Activated gamma-delta T cell (primary cell): ENCODE results near the gene SCYGR4.

ENCODE experiments used
- DNase-seq: peaks from one replicate; lab custom pipeline; 2025; lab: John Stamatoyannopoulos, UW

The SCYGR4 gene

GRCh38 chr2:227614246-227614645 is 3.1 kb upstream of the SCYGR4 start:
- no peak for DNase-seq

GRCh38 chr2:227614740-227615139 is 2.6 kb upstream of the SCYGR4 start, which contains the start of gene SCYGR3:
TSS of gene SCYGR3 (minus strand) at chr2:227614840. CDS start at chr2:227614840, 0 bp downstream.
- DNase-seq: no peak

GRCh38 chr2:227615181-227615580 is 2.1 kb upstream of the SCYGR4 start:
- no peak for DNase-seq

- no peak for DNase-seq
Measured at GRCh38 chr2:227615906-227616305, 1.4 kb upstream of the SCYGR4 start.

GRCh38 chr2:227616631-227617030 is 667 bp upstream of the SCYGR4 start:
- no peak for DNase-seq

- DNase-seq: no peak
Measured at GRCh38 chr2:227623226-227623625, 5.9 kb downstream of the SCYGR4 start.

- DNase-seq: no peak
Measured at GRCh38 chr2:227625420-227625819, 8.1 kb downstream of the SCYGR4 start.

- no peak for DNase-seq
Measured at GRCh38 chr2:227626580-227627151, 9.4 kb downstream of the SCYGR4 start.

GRCh38 chr2:227627769-227628168 is 10.5 kb downstream of the SCYGR4 start:
- no peak for DNase-seq

- DNase-seq: no peak
Measured at GRCh38 chr2:227629435-227629834, 12.1 kb downstream of the SCYGR4 start.

GRCh38 chr2:227630322-227630721 is 13.0 kb downstream of the SCYGR4 start:
- DNase-seq: no peak

GRCh38 chr2:227632827-227633226 is 15.5 kb downstream of the SCYGR4 start:
- no peak for DNase-seq

GRCh38 chr2:227634201-227634600 is 16.9 kb downstream of the SCYGR4 start:
- no peak for DNase-seq

GRCh38 chr2:227642656-227643055 is 25.4 kb downstream of the SCYGR4 start:
- no peak for DNase-seq

GRCh38 chr2:227643990-227644551 is 26.8 kb downstream of the SCYGR4 start:
- no peak for DNase-seq

- no peak for DNase-seq
Measured at GRCh38 chr2:227653419-227653818, 36.1 kb downstream of the SCYGR4 start.

GRCh38 chr2:227654426-227654825 is 37.1 kb downstream of the SCYGR4 start:
- no peak for DNase-seq

GRCh38 chr2:227655454-227655853 is 38.2 kb downstream of the SCYGR4 start:
- DNase-seq: no peak

GRCh38 chr2:227657199-227657845 is 40.0 kb downstream of the SCYGR4 start:
- DNase-seq: no peak

- no peak for DNase-seq
Measured at GRCh38 chr2:227661025-227661649, 43.8 kb downstream of the SCYGR4 start.

GRCh38 chr2:227661827-227662226 is 44.5 kb downstream of the SCYGR4 start:
- DNase-seq: no peak

- no peak for DNase-seq
Measured at GRCh38 chr2:227665189-227665940, 48.1 kb downstream of the SCYGR4 start.
